Endothelial cell of umbilical vein (primary cell): ENCODE measurements around the gene RUBCN. TPM values are rescaled to one million over a fixed set of nuclear protein-coding genes. Genes with fewer than 3 reads are reported as not detected.

Experiments
- BruUV-seq: library from RNA; stranded (reverse); fragments of 400-500 nt; replicated peaks from 2 replicates; lab custom pipeline; 2021; lab: Mats Ljungman, UMichigan
- CTCF ChIA-PET: fragments of 300-600, 350-600 bp; sonication (Branson Sonifier 250); formaldehyde crosslinking; loops from one replicate; lab custom pipeline; 2021; ENCODE audit warnings: antibody characterized with exemption, inconsistent platforms; lab: Charles Lee
- POLR2A ChIA-PET: fragments of 300-600, 350-600 bp; sonication (Branson Sonifier 250); formaldehyde crosslinking; loops from one replicate; lab custom pipeline; 2021; ENCODE audit warnings: antibody characterized with exemption, inconsistent platforms; lab: Charles Lee
- DNase-seq: peaks from one replicate; pipeline ENCODE4 v3.0.0-alpha.2; 2011; ENCODE audit warnings: low read depth, low spot score
- FAIRE-seq: peaks from 2 replicates; lab custom pipeline; 2011; peaks lifted over from hg19 to GRCh38; lab: Jason Lieb, UNC
- H2AFZ ChIP-seq: 2 replicates; pipeline ENCODE4 v1.6.0; 2012; ENCODE audit warnings: low read depth, low read length, control low read depth, inconsistent platforms
- H3K27ac ChIP-seq: 2 replicates; pipeline ENCODE4 v1.5.1; 2011; ENCODE audit warnings: low read depth, mild to moderate bottlenecking, control low read depth, low read length, moderate library complexity; ENCODE audit not compliant: insufficient read depth
- H3K27me3 ChIP-seq, 2 experiments: 2 replicates each; pipeline versions ENCODE4 v1.6.0 to v1.6.1; 2011; ENCODE audit warnings: low read length in 2 of 2, mixed read lengths in 1 of 2; ENCODE audit not compliant: control insufficient read depth in 2 of 2, insufficient read depth in 2 of 2
- H3K36me3 ChIP-seq, 2 experiments: 2 replicates in 1 of 2; 3 replicates in 1 of 2; pipeline ENCODE4 v1.5.1; 2011; ENCODE audit warnings: low read length in 2 of 2, mild to moderate bottlenecking in 1 of 2, moderate library complexity in 1 of 2; ENCODE audit not compliant: control insufficient read depth in 2 of 2, insufficient read depth in 2 of 2; ENCODE audit errors: extremely low read depth in 1 of 2
- H3K4me1 ChIP-seq: 3 replicates; pipeline ENCODE4 v1.5.1; 2011; ENCODE audit warnings: mild to moderate bottlenecking, low read length; ENCODE audit not compliant: control insufficient read depth, insufficient read depth; ENCODE audit errors: extremely low read depth
- H3K4me2 ChIP-seq: 2 replicates; pipeline ENCODE4 v1.6.1; 2011; ENCODE audit warnings: low read length, control low read depth, mixed read lengths; ENCODE audit not compliant: insufficient read depth
- H3K4me3 ChIP-seq, 3 experiments: fragments of 200-600 bp in 1 of 3; sonication (generic), shearing (Covaris generic) in 1 of 3; replicated peaks in 1 of 3; 2 replicates each; pipeline ENCODE4 v1.5.1; 2011 to 2016; ENCODE audit warnings: control low read depth in 3 of 3, low read length in 3 of 3, mild to moderate bottlenecking in 2 of 3, inconsistent platforms in 1 of 3, low read depth in 1 of 3, moderate library complexity in 1 of 3; ENCODE audit not compliant: insufficient read depth in 1 of 3
- H3K79me2 ChIP-seq: 2 replicates; pipeline ENCODE4 v1.6.0; 2012; ENCODE audit warnings: low read length, inconsistent platforms; ENCODE audit not compliant: control insufficient read depth, insufficient read depth
- H3K9ac ChIP-seq: replicated peaks from 2 replicates; pipeline ENCODE3; 2011; ENCODE audit warnings: low read length, control low read depth; ENCODE audit not compliant: insufficient read depth; ENCODE audit errors: extremely low read depth
- H3K9me1 ChIP-seq: replicated peaks from 3 replicates; pipeline ENCODE4 v1.6.0; 2011; ENCODE audit warnings: mild to moderate bottlenecking, low read length; ENCODE audit not compliant: control insufficient read depth, insufficient read depth; ENCODE audit errors: extremely low read depth
- H3K9me3 ChIP-seq: replicated peaks from 2 replicates; pipeline ENCODE4 v1.5.1; 2012; ENCODE audit warnings: low read length, inconsistent platforms; ENCODE audit not compliant: control insufficient read depth, insufficient read depth
- H4K20me1 ChIP-seq: replicated peaks from 2 replicates; pipeline ENCODE3; 2011; ENCODE audit warnings: mild to moderate bottlenecking, low read length; ENCODE audit not compliant: control insufficient read depth, insufficient read depth; ENCODE audit errors: extremely low read depth
- EZH2 ChIP-seq: IDR thresholded peaks from 2 replicates; pipeline ENCODE4 v1.6.1; 2012; ENCODE audit warnings: borderline replicate concordance, low read depth, mild to moderate bottlenecking, moderate library complexity, low read length, inconsistent platforms; ENCODE audit not compliant: severe bottlenecking
- FOS ChIP-seq: IDR thresholded peaks from 2 replicates; pipeline ENCODE4 v1.6.1; 2011; ENCODE audit warnings: mild to moderate bottlenecking, low read length, moderate library complexity, borderline replicate concordance; ENCODE audit not compliant: insufficient read depth
- GATA2 ChIP-seq: IDR thresholded peaks from 2 replicates; pipeline ENCODE4 v1.7.0; 2011; ENCODE audit warnings: low read depth, mild to moderate bottlenecking, moderate library complexity, mixed read lengths, low read length; ENCODE audit not compliant: insufficient read length, insufficient read depth
- JUN ChIP-seq: IDR thresholded peaks from 2 replicates; pipeline ENCODE4 v1.6.1; 2011; ENCODE audit warnings: borderline replicate concordance, low read depth; ENCODE audit not compliant: insufficient read length, insufficient read depth
- MYC ChIP-seq: IDR thresholded peaks from one replicate; pipeline ENCODE4 v1.6.1; 2011; ENCODE audit warnings: mild to moderate bottlenecking, low read depth, low read length
- POLR2A ChIP-seq: IDR thresholded peaks from 2 replicates; pipeline ENCODE4 v1.6.1; 2012; ENCODE audit warnings: low read depth, mild to moderate bottlenecking, control low read depth, low read length
- POLR2AphosphoS5 ChIP-seq: IDR thresholded peaks from 2 replicates; pipeline ENCODE4 v1.6.1; 2012; ENCODE audit warnings: low read depth, mild to moderate bottlenecking, control low read depth, low read length, moderate library complexity; ENCODE audit not compliant: insufficient read depth
- dilution Hi-C: fragments of 300-500 bp; cut with MboI; formaldehyde crosslinking; loops from one replicate; pipeline ENCODE4 v1.15.0; 2019; ENCODE audit warnings: low sequenced_read_pairs; ENCODE audit not compliant: extremely low pct_ligation_motif_present
- intact Hi-C: fragments of 100-400 bp; cut with micrococcal nuclease; formaldehyde crosslinking; loops from one replicate; pipeline ENCODE4 v1.10.0; 2022
- polyA plus RNA-seq, 4 experiments: library from polyadenylated mRNA; depleted of rRNA in 3 of 4; stranded (reverse) in 3 of 4; unstranded in 1 of 4; fragments of >200 nt; gene quantifications; 2 replicates each; pipeline versions ENCODE4 v1.2.1 to v1.2.3, GENCODE V29; 2011 to 2012; ENCODE audit warnings: missing spikeins in 1 of 4
- total RNA-seq: library from RNA; stranded (reverse); gene quantifications from 2 replicates; pipeline ENCODE4 v1.2.3, GENCODE V29; 2021
- TF ChIP-seq, protein P1 (sequence below): IDR thresholded peaks from 2 replicates; pipeline ENCODE4 v1.6.1; 2011; ENCODE audit not compliant: insufficient read depth, insufficient read length
- TF ChIP-seq, protein P2 (sequence below), 2 donors: IDR thresholded peaks; 1 replicate in 1 of 2; 2 replicates in 1 of 2; pipeline ENCODE4 v1.5.1; 2011; ENCODE audit warnings: low read length in 2 of 2, mild to moderate bottlenecking in 2 of 2, moderate library complexity in 2 of 2, control low read depth in 1 of 2, inconsistent platforms in 1 of 2, low read depth in 1 of 2; ENCODE audit not compliant: insufficient read depth in 1 of 2; ENCODE audit errors: extremely low read depth in 1 of 2

RUBCN gene
- total and polyA plus RNA-seq, 2 donors (not counting 3 experiments of a cell fraction or from before 2014, with no cell fraction given), result 15.0 to 25.8 TPM

DNA sequence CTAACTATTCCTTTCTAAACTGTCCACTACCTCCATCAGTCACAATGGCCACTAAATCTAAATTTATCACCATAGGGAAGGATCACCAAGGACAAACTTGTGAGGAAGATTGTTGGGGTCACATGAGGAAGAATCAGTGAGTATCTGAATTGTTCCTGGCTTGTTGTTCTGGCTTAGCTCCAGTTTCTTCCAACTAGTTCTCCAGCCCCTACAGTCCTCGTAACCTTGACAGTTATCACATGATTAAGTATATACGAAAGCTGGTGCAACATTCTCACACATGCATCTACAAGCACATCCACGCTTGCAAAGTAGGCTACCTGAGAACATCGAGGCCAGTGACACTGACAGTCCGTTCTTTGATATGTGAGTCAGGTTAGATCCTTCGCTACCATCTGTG is 46.0 kb downstream of the RUBCN start:
- ChIA-PET CTCF (no interaction called here), POLR2A (no interaction called here)
- H3K27ac ChIP-seq, result no peak overlapping the region
- no peaks in the 10 kb centered on the region for H3K4me1 ChIP-seq
- dilution Hi-C loops (no loop called here), intact Hi-C loops (no loop called here)
- H3K79me2 ChIP-seq, result no peaks in the 10 kb centered on the region
- FAIRE-seq (no peak), DNase-seq (no peak)
- no peak overlapping the region for H3K4me2 ChIP-seq
- H3K9me3 ChIP-seq, result no peaks in the 10 kb centered on the region
- H3K36me3 ChIP-seq, result peaks cover 4 to 26% of the 10 kb centered on the region in 2 experiments
- H3K9ac ChIP-seq, result no peak overlapping the region
- H3K27me3 ChIP-seq, result no peaks in the 10 kb centered on the region
- H4K20me1 ChIP-seq, result no peaks in the 10 kb centered on the region
- H3K4me3 ChIP-seq, result no peak overlapping the region
- H2AFZ ChIP-seq, result no peak overlapping the region
- BruUV-seq, result no TSS peak
- TF ChIP-seq MYC, result no peak
- TF ChIP-seq, protein P1, sequence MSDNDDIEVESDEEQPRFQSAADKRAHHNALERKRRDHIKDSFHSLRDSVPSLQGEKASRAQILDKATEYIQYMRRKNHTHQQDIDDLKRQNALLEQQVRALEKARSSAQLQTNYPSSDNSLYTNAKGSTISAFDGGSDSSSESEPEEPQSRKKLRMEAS, result no peak
- TF ChIP-seq POLR2A, result no peak
- no peak for TF ChIP-seq POLR2AphosphoS5
- no peak for TF ChIP-seq FOS
- no peak for TF ChIP-seq GATA2
- TF ChIP-seq, protein P2, sequence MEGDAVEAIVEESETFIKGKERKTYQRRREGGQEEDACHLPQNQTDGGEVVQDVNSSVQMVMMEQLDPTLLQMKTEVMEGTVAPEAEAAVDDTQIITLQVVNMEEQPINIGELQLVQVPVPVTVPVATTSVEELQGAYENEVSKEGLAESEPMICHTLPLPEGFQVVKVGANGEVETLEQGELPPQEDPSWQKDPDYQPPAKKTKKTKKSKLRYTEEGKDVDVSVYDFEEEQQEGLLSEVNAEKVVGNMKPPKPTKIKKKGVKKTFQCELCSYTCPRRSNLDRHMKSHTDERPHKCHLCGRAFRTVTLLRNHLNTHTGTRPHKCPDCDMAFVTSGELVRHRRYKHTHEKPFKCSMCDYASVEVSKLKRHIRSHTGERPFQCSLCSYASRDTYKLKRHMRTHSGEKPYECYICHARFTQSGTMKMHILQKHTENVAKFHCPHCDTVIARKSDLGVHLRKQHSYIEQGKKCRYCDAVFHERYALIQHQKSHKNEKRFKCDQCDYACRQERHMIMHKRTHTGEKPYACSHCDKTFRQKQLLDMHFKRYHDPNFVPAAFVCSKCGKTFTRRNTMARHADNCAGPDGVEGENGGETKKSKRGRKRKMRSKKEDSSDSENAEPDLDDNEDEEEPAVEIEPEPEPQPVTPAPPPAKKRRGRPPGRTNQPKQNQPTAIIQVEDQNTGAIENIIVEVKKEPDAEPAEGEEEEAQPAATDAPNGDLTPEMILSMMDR (IDR thresholded peaks at IDR 0.05; ENCODE audit: extremely low read depth in 1 of 2, insufficient read depth in 1 of 2, low read depth in 1 of 2, low read length in 2 of 2), result no peak
- TF ChIP-seq JUN, result no peak
- TF ChIP-seq EZH2, result no peak
- no peaks in the 10 kb centered on the region for H3K9me1 ChIP-seq
